Cardiac fibroblast (primary cell): Measurements from ENCODE around the gene RAB3GAP1.
"Not testable (repeated sequence)": the region's sequence is repeated elsewhere in the genome, so short reads cannot be mapped to it uniquely, and the experiment has no call there.

ENCODE experiments used
- DNase-seq, 2 donors: peaks; one replicate each; pipeline versions ENCODE4 v3.0.0 to v3.0.0-alpha.2; 2010; ENCODE audit warnings: low read depth in 2 of 2
- H3K4me3 ChIP-seq, 2 donors: replicated peaks in 1 of 2; 1 replicate in 1 of 2; 2 replicates in 1 of 2; pipeline ENCODE4 v1.5.1; 2011; ENCODE audit warnings: low read depth in 2 of 2, low read length in 2 of 2, mild to moderate bottlenecking in 2 of 2, moderate library complexity in 1 of 2
- TF ChIP-seq, protein P1 (sequence below): IDR thresholded peaks from one replicate; pipeline ENCODE4 v1.5.1; 2011; ENCODE audit warnings: low read depth, mild to moderate bottlenecking, low read length, inconsistent platforms

The RAB3GAP1 gene

DNA sequence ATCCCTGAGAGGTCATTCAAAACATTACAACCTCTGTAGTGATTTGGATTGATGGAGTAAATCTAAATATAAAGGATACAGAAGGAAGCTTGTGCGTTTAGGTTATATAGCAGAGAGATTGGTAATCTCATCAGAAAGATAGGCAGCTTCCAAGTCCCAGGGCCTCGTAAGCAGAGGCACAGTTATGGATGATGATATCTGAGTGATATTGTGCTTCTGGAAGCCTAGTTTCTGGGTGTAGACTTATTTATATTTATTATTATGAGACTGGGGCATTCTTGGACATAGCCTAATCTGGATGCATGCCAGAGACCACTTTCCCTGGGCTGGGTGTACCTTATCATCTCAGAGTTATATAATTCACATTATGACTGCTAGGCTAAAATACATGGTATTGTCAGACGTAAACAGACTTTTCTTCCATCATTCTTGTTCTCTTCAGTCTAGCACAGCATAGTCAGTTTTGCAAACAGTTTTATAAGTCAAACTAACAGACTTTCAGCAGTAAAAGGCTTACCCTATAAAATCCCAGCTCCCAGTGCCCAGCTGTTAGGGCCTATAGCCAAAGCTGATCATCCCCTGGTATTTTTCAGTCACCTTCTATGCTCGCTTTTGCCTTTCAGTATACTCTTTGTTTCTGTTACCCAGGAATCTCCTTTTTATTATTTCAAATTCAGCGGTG lies 47.9 kb downstream of the RAB3GAP1 start:
- H3K4me3 ChIP-seq, result no peak overlapping the region
- TF ChIP-seq, protein P1, sequence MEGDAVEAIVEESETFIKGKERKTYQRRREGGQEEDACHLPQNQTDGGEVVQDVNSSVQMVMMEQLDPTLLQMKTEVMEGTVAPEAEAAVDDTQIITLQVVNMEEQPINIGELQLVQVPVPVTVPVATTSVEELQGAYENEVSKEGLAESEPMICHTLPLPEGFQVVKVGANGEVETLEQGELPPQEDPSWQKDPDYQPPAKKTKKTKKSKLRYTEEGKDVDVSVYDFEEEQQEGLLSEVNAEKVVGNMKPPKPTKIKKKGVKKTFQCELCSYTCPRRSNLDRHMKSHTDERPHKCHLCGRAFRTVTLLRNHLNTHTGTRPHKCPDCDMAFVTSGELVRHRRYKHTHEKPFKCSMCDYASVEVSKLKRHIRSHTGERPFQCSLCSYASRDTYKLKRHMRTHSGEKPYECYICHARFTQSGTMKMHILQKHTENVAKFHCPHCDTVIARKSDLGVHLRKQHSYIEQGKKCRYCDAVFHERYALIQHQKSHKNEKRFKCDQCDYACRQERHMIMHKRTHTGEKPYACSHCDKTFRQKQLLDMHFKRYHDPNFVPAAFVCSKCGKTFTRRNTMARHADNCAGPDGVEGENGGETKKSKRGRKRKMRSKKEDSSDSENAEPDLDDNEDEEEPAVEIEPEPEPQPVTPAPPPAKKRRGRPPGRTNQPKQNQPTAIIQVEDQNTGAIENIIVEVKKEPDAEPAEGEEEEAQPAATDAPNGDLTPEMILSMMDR, result no peak
- DNase-seq, result no peak

DNA sequence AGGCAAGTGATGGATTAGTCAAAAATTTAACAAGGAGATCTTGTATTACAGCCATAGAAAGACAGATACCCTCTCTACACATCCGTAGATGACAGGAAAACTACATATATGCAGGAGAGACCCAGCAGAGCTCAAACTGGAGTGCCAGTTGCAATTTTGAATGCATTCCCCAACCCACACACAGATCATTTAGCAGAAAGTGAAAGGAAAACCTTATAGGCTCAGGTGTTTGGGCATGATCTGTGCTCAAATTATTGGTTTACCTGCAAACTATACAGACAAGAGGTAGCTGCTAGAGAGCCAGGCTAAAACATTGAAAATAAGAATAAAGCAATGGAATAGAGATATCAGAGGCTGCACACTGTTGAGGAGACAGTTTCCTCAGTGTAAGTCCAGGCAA lies 51.8 kb downstream of the RAB3GAP1 start:
- TF ChIP-seq, protein P1, result no peak
- DNase-seq, result no peak
- H3K4me3 ChIP-seq, result no peak overlapping the region

DNA sequence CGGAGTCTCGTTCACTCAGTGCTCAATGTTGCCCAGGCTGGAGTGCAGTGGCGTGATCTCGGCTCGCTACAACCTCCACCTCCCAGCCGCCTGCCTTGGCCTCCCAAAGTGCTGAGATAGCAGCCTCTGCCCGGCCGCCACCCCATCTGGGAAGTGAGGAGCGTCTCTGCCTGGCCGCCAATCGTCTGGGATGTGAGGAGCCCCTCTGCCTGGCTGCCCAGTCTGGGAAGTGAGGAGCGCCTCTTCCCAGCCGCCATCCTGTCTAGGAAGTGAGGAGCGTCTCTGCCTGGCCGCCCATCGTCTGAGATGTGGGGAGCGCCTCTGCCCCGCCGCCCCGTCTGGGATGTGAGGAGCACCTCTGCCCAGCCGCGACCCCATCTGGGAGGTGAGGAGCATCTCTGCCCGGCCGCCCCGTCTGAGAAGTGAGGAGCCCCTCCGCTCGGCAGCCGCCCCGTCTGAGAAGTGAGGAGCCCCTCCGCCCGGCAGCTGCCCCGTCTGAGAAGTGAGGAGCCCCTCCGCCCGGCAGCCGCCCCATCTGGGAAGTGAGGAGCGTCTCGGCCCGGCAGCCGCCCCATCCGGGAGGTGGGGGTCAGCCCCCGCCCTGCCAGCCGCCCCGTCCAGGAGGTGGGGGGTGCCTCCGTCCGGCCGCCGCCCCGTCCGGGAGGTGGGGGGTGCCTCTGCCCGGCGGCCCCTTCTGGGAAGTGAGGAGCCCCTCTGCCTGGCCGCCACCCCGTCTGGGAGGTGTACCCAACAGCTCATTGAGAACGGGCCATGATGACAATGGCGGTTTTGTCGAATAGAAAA lies 53.6 kb downstream of the RAB3GAP1 start:
- not testable (repeated sequence) for DNase-seq, H3K4me3 ChIP-seq

DNA sequence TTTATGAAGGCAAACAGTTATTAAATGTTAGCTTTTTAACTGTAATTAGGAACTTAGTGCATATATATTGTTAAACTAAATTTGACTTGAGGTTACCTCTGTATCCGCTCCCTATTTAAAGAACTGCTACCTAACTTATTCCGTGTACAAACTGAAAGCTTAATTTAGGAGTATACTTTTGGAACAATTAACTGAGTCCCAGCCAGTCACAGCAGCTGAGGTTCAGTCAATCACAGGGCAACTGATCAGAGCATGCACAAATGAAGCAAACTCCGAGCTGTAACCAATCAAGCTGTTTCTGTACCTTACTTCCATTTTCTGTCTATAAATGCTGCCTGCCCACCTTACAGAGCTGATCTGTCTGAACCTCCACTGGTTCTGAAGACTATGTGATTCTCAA lies 61.2 kb downstream of the RAB3GAP1 start:
- H3K4me3 ChIP-seq, result no peak overlapping the region
- TF ChIP-seq, protein P1, result no peak
- no peak for DNase-seq

DNA sequence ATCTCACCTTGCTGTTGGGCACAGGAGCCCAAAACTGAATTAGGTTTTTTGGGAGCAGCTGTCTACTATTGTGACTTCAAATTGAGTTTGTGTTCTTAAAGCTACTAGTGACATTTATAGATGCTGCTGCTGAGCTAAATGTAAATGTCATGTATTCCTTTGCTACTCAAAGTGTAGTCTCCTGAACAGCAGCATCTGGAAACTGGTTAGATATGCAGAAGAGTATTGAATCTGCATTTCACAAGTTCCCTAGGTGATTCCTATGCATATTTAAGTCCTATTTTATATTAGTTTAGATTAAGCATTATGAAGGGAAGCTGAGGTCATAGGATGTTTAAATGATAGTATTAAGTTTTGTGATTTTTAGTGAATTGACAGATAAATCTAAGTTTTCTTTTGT lies 67.5 kb downstream of the RAB3GAP1 start:
- no peak overlapping the region for H3K4me3 ChIP-seq
- DNase-seq, result no peak
- TF ChIP-seq, protein P1, result no peak

DNA sequence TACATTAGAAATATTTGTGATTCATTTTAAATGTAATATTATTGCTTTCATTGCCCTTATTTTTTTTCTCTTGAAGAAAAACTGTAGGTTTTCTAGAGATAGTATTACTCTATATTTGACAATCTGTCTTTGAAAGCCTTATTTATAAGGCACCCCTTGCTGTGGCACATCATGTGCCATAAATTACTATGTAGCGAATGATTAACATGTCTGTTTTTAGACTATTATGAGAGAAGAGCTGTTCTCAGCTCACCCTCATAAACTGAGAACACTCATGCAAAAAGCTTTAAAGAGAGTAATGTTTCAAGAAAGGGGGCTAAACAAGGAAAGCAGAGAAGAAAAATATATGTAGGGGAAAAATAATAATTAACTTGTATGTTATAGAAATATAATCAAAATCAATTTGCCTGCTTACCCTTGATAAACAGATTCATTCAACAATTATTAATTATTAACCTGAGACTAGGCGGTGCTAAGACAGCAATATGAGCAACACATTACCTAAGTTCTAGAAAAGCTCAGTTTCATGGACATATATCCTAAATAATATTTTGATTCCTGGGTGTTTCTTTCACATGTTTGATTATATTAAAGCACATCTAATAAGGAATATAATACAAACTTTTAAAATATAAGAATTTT lies 69.0 kb downstream of the RAB3GAP1 start:
- TF ChIP-seq, protein P1, result no peak
- DNase-seq, result no peak
- H3K4me3 ChIP-seq, result no peak overlapping the region

DNA sequence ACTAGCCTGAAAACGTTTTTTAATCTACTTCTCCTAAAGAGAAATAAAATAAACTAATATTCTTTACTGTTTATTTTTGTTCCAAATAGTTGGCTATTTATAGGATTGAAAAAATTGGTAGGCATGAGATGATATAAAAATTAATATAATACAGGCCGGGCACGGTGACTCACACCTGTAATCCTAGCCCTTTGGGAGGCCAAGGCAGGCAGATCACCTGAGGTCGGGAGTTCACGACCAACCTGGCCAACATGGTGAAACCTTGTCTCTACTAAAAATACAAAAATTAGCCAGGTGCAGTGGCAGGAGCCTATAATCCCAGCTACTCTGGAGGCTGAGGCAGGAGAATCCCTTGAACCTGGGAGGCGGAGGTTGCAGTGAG lies 69.6 kb downstream of the RAB3GAP1 start:
- DNase-seq, H3K4me3 ChIP-seq: not testable (repeated sequence)
